Endodermal cell (in vitro differentiated cells): ENCODE results near the gene BUD23. TPM values are rescaled to one million over a fixed set of nuclear protein-coding genes. Genes with fewer than 3 reads are reported as not detected.

Experiments used
- DNase-seq: peaks from one replicate; pipeline ENCODE4 v3.0.0-alpha.2; 2017
- H3K27ac ChIP-seq: 2 replicates; pipeline ENCODE4 v1.5.1; 2013; ENCODE audit warnings: mild to moderate bottlenecking, low read depth, low read length, moderate library complexity
- H3K27me3 ChIP-seq: 2 replicates; pipeline ENCODE4 v1.6.1; 2013; ENCODE audit warnings: mild to moderate bottlenecking, low read length, moderate library complexity; ENCODE audit not compliant: insufficient read depth, control insufficient read depth, poor library complexity, severe bottlenecking
- H3K36me3 ChIP-seq: 2 replicates; pipeline ENCODE4 v1.7.0; 2013; ENCODE audit warnings: mild to moderate bottlenecking, low read length, moderate library complexity; ENCODE audit not compliant: control insufficient read depth, insufficient read depth
- H3K4me1 ChIP-seq: one replicate; pipeline ENCODE4 v1.7.0; 2013; ENCODE audit warnings: low read length; ENCODE audit not compliant: control insufficient read depth, insufficient read depth
- H3K4me3 ChIP-seq: 2 replicates; pipeline ENCODE4 v1.5.1; 2013; ENCODE audit warnings: mild to moderate bottlenecking, low read length, moderate library complexity
- H3K9ac ChIP-seq: 2 replicates; pipeline ENCODE4 v1.6.1; 2013; ENCODE audit warnings: mild to moderate bottlenecking, low read length, moderate library complexity; ENCODE audit not compliant: poor library complexity, severe bottlenecking; ENCODE audit errors: extremely low read depth
- H3K9me3 ChIP-seq: 2 replicates; pipeline ENCODE4 v1.6.1; 2013; ENCODE audit warnings: mild to moderate bottlenecking, low read length, moderate library complexity; ENCODE audit not compliant: control insufficient read depth
- H3K27ac Mint-ChIP-seq: 2 replicates; pipeline ENCODE4 v1.8.0; 2020; ENCODE audit warnings: mixed read lengths
- H3K27me3 Mint-ChIP-seq: 2 replicates; pipeline ENCODE4 v1.8.0; 2021; ENCODE audit warnings: mild to moderate bottlenecking, mixed read lengths; ENCODE audit not compliant: insufficient read depth
- H3K36me3 Mint-ChIP-seq: 2 replicates; pipeline ENCODE4 v1.8.0; 2020; ENCODE audit warnings: low read depth, mixed read lengths
- H3K4me1 Mint-ChIP-seq: 2 replicates; pipeline ENCODE4 v1.8.0; 2020; ENCODE audit warnings: mixed read lengths
- H3K4me3 Mint-ChIP-seq: 2 replicates; pipeline ENCODE4 v1.8.0; 2020; ENCODE audit warnings: mild to moderate bottlenecking, moderate library complexity, mixed read lengths
- H3K9me3 Mint-ChIP-seq: 2 replicates; pipeline ENCODE4 v1.8.0; 2020; ENCODE audit warnings: mild to moderate bottlenecking, mixed read lengths
- CTCF ChIP-seq: fragments of 200-600 bp; sonication (generic); conservative IDR thresholded peaks from 2 replicates; pipeline ENCODE4 v1.5.0; 2021; ENCODE audit warnings: antibody characterized with exemption, mild to moderate bottlenecking
- WGBS, 2 experiments: methylation state at CpG; one replicate each; pipeline versions ENCODE4 v1.1.5 to v1.1.7; 2013; ENCODE audit warnings: missing lambda C conversion rate in 2 of 2, mixed read lengths in 1 of 2; ENCODE audit not compliant: insufficient coverage in 1 of 2, insufficient read length in 1 of 2; 5-methylcytosine and 5-hydroxymethylcytosine counted together
- total RNA-seq, 2 donors: library from RNA; stranded (reverse); fragmentation: NEBNext Ultra II Directional in 1 of 2; extraction: Animal tissue kit (Norgen Biotek cat#: 25700) in 1 of 2; gene quantifications; 2 replicates in 1 of 2; 3 replicates in 1 of 2; pipeline ENCODE4 v1.2.1, GENCODE V29; 2021

The BUD23 gene
- total RNA-seq, 2 donors from 2014 or later: 62.2 to 67.2 TPM

DNA sequence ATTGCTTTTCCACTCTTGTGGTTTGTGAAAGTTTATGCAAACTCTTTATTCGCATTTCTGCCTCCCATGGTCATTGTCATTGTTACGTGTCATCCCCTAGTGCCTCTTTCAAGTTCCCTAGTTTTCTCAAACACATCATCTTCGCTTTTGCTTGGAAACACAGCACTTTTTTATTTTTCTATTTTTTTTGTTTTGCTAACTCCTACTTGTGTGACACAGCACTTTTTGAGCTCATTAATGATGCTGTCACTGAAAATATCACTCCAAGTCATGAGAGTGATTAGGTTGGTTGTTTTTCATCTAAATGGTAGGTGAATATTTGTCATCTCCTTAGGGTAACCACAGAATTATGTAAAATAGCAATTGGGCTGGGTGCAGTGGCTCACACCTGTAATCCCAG is 44.6 kb downstream of the BUD23 start:
- no peak overlapping the region for H3K9ac ChIP-seq
- H3K4me3 ChIP-seq: no peak overlapping the region
- H3K4me3 Mint-ChIP-seq: no peak overlapping the region
- H3K27me3 ChIP-seq: no peaks in the 10 kb centered on the region
- H3K9me3 ChIP-seq: no peaks in the 10 kb centered on the region
- no peaks in the 10 kb centered on the region for H3K36me3 ChIP-seq
- no peaks in the 10 kb centered on the region for H3K27me3 Mint-ChIP-seq
- H3K36me3 Mint-ChIP-seq: no peaks in the 10 kb centered on the region
- no peaks in the 10 kb centered on the region for H3K4me1 ChIP-seq
- H3K9me3 Mint-ChIP-seq: no peaks in the 10 kb centered on the region
- no peak overlapping the region for H3K27ac ChIP-seq
- 68 to 86% methylated on average over 3 of the region's 3 CpGs for WGBS, 2 experiments
- no peak for DNase-seq
- H3K27ac Mint-ChIP-seq: no peak overlapping the region
- TF ChIP-seq CTCF: no peak
- peaks cover 6% of the 10 kb centered on the region for H3K4me1 Mint-ChIP-seq

- Histone ChIP-seq H3K36me3 (no peaks in the 10 kb centered on the region), H3K27me3 (no peaks in the 10 kb centered on the region), H3K9me3 (no peaks in the 10 kb centered on the region), H3K4me1 (no peaks in the 10 kb centered on the region), H3K27ac (no peak overlapping the region), H3K9ac (no peak overlapping the region), H3K4me3 (no peak overlapping the region)
- H3K4me1 Mint-ChIP-seq: peaks cover 6% of the 10 kb centered on the region
- H3K27ac Mint-ChIP-seq: no peak overlapping the region
- WGBS, 2 experiments: 83 to 86% methylated on average over 5 of the region's 5 CpGs
- DNase-seq: no peak
- no peaks in the 10 kb centered on the region for H3K27me3 Mint-ChIP-seq
- TF ChIP-seq CTCF: no peak
- no peaks in the 10 kb centered on the region for H3K9me3 Mint-ChIP-seq
- H3K4me3 Mint-ChIP-seq: no peak overlapping the region
- H3K36me3 Mint-ChIP-seq: no peaks in the 10 kb centered on the region
Measured at GRCh38 chr7:73728551-73728950, 45.2 kb downstream of the BUD23 start.

DNA sequence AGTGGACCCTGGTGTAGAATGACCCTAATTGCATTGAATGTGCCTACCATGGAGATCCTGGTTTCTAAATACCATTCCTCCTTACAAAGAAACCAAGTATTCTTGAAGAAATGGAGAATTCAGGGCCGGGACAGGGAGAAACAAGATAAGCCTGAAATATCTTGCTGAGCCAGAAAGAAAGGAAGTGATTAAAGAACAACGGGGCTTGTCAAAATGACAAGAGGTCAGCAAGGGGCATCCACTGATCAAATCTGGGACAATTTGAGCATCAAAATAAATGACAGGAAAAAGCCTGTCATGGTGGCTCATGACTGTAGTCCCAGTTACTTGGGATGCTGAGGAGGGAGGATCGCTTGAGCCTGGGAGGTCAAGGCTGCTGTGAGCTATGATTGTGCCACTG is 47.1 kb downstream of the BUD23 start:
- H3K4me1 Mint-ChIP-seq: peaks cover 9% of the 10 kb centered on the region
- 30 to 59% methylated on average over 2 to 3 of the region's 3 CpGs for WGBS, 2 experiments
- H3K36me3 ChIP-seq: peaks cover under 1% of the 10 kb centered on the region
- no peaks in the 10 kb centered on the region for H3K27me3 Mint-ChIP-seq
- H3K4me3 Mint-ChIP-seq: no peak overlapping the region
- TF ChIP-seq CTCF: no peak
- peak overlapping the region; percentile 38 for H3K27ac ChIP-seq
- no peaks in the 10 kb centered on the region for H3K4me1 ChIP-seq
- H3K36me3 Mint-ChIP-seq: peaks cover 1% of the 10 kb centered on the region
- DNase-seq: peak; percentile 33
- no peak overlapping the region for H3K4me3 ChIP-seq
- no peaks in the 10 kb centered on the region for H3K27me3 ChIP-seq
- no peaks in the 10 kb centered on the region for H3K9me3 ChIP-seq
- no peaks in the 10 kb centered on the region for H3K9me3 Mint-ChIP-seq
- H3K27ac Mint-ChIP-seq: no peak overlapping the region
- no peak overlapping the region for H3K9ac ChIP-seq
